Renal cortical epithelial cell (primary cell): Measurements from ENCODE around the gene LRRTM2. TPM values are rescaled to one million over a fixed set of nuclear protein-coding genes. Genes with fewer than 3 reads are reported as not detected.
A peak's percentile ranks its signal among the peaks of the same experiment; 100 is the strongest.

ENCODE experiments used
- DNase-seq: peaks from one replicate; pipeline ENCODE4 v3.0.0-alpha.2; 2011; ENCODE audit warnings: low read depth
- total RNA-seq: library from RNA; depleted of rRNA; stranded (reverse); fragments of >200 nt; gene quantifications from 2 replicates; pipeline ENCODE4 v1.2.3, GENCODE V29; 2014

The LRRTM2 gene, protein sequence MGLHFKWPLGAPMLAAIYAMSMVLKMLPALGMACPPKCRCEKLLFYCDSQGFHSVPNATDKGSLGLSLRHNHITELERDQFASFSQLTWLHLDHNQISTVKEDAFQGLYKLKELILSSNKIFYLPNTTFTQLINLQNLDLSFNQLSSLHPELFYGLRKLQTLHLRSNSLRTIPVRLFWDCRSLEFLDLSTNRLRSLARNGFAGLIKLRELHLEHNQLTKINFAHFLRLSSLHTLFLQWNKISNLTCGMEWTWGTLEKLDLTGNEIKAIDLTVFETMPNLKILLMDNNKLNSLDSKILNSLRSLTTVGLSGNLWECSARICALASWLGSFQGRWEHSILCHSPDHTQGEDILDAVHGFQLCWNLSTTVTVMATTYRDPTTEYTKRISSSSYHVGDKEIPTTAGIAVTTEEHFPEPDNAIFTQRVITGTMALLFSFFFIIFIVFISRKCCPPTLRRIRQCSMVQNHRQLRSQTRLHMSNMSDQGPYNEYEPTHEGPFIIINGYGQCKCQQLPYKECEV
- 0.10 TPM in 1 of 2 replicates, not detected in the other for total RNA-seq

- DNase-seq = peak; percentile 38
Observed at GRCh38 chr5:138874771-138875551, at the start of gene LRRTM2. TSS of gene LRRTM2 (minus strand) at chr5:138875335. CDS start at chr5:138874911, 424 bp downstream.

DNA sequence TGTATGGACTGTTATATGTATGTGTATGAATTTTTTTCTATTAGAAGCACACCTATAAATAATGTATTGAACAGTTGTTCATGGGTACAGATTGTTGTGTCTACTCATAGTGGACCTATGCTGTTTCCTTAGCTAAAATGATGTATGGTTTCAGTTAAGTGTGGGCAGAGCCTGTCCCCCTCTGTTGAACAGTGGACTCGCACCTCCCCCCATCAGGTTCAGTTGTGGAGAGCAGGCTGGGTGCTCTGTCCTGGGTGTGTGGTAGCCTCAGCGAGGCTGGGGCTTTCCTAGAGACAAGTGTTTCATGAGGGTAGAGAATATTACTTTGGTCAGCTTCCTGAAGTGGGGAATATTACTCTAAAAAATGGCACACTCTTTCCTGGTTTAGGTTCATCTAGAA lies 47.4 kb upstream of the LRRTM2 start:
- DNase-seq = no peak

GRCh38 chr5:138921362-138921761 lies 46.2 kb upstream of the LRRTM2 start:
- peak; percentile 15 for DNase-seq

DNA sequence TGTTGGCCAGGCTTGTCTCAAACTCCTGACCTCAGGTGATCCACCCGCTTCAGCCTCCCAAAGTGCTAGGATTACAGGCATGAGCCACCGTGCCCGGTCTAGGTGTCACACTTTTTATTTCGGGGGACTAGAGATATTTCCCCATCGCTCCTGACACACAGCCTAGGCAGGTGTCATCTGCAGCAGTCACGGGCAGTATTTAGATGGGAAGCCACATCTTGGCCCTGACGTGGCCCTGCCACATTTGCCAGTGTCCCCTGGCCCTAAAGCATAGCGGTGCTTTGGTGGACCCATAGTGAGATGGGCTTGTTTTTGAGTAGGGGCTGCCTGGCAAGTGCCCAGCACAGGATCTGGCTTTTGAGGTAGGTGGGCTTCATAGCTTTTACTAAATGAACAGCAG lies 45.0 kb upstream of the LRRTM2 start:
- DNase-seq = no peak

- DNase-seq = no peak
Observed at GRCh38 chr5:138918686-138919085, 43.6 kb upstream of the LRRTM2 start.

GRCh38 chr5:138914338-138914737 lies 39.2 kb upstream of the LRRTM2 start:
- no peak for DNase-seq

- no peak for DNase-seq
Observed at GRCh38 chr5:138913773-138914172, 38.6 kb upstream of the LRRTM2 start.

DNA sequence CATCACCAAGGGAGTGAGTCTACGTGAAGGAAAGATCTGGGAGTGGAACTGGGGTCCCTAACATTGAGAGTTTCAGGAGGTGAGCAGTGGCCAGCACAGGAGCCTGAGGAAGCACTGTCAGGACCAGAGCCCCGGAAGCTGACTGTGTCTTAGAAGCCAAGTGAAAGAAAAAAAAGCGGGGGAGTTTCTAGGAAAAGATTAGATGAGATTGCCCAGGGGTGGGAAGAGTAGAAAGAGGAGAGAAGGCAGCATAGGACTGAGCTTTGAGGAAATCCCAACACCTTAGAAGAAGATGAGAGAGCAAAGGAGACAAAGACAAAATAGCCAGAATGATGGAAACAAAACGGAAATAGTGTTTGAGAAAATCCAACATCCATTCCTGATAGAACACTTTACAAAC lies 37.0 kb upstream of the LRRTM2 start:
- no peak for DNase-seq

DNA sequence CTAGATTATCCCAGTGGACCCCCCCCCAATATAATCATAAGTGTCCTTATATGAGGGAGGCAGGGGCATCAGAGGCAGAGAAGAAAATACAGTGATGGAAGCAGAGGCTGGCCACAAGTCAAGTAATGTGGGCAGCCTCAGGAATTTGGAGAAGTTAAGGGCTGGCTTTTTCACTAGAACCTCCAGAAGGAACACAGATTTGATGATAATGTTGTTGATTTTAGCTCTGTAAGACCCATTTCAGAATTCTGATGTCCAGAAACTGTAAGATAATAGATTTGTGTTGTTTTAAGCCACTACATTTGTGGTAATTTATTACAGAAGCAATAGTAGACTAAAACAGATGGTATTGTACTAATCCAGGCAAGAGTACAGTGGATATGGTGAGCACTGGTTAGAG lies 36.3 kb upstream of the LRRTM2 start:
- DNase-seq = no peak

DNA sequence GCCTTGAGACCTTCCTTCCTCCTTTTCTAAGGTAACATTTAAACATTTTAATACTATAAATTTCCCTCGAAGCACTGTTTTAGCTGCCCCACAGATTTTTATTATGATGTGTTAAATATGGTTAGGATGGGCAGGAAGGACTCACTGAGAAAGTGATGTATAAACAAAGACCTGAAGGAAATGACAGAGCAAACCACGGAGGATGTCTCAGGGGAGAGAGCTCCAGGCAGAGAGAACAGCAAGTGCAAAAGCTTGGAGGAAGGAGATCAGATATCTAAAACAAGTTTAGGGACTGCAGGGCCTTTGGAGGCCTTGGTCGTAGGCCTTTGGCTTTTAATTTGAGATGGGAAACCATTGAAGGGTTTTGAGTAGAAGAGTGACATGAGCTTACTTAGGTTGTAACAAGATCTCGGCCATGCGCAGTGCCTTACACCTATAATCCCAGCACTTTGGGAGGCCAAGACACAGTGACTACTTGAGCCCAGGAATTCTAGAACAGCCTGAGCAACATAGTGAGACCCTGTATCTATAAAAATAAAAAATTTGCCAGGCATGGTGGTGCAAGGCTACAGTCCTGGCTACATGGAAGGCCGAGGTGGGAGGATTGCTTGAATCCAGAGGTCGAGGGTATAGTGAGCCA lies 35.5 kb upstream of the LRRTM2 start:
- DNase-seq = no peak

DNA sequence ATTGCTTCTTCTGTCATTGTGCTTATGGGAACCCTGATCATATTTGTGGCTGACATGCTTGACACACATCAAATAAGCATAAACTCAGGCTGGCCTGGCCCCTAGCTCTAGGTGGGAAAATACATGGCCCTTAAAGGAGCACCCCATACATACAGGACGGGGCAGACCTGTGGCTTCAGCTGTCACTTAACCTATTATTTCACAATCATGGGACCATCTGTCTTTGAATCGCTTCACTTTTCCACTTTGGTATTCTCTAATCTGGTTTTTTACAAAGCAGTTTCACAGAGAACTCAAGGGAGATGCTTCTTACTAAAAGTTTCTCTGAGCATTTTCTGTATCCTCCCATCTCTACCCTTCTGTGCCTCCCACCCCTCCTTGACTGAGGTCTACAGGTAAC lies 34.6 kb upstream of the LRRTM2 start:
- no peak for DNase-seq

GRCh38 chr5:138905541-138905940 lies 30.4 kb upstream of the LRRTM2 start:
- peak; percentile 85 for DNase-seq

- peak; percentile 28 for DNase-seq
Observed at GRCh38 chr5:138903130-138903775, 28.1 kb upstream of the LRRTM2 start.

- DNase-seq = peak; percentile 23
Observed at GRCh38 chr5:138901716-138902115, 26.6 kb upstream of the LRRTM2 start.

DNA sequence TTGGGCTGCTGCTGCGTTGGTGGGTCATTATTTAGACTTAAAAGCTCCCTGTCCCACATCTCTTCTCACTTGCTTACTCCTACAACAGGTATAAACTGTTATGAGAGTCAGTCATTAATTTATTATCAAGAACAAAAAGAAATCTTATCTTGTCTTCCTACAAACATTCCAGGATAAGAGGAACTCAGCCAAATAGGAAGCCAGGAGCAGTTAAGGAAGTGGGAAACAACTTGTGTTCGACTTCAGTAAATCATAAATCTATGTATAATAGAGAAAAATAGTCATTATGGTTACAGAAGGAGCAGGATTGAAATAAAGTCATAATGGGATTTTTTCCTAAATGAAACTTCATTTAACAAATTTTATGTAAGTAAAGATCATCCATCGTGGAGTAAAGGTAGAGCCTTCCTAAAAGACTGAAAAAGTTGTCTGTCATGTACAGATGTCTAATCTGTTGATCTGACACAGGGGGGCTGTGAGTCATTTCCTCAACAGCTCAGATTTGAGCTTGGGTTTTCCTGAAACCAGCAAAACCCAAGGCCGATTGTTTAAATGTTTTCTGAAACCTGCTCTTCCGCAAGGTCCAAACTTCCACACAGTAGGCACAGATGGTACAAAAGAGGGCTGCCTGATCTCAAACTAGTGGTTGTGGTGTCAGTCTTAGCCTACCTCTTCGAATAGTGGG lies 25.3 kb upstream of the LRRTM2 start:
- DNase-seq = peak; percentile 41

- no peak for DNase-seq
Observed at GRCh38 chr5:138898742-138899141, 23.6 kb upstream of the LRRTM2 start.

DNA sequence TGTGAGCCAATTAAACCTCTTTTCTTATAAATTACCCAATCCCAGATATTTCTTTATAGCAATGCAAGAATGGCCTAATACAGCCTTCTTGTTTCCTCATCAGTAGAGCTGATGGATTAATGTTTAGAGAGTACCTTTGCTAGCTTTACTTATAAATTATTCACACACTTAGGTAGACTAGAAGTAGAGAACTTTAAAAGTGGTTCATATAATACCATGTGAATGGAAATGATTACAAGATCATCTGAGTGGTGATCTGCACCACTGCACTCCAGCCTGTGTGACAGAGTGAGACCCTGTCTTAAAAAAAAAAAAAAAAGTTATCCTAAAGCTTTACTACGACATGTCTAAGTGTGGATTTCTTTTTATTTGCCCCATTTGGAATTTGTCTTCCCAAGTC lies 23.2 kb upstream of the LRRTM2 start:
- peak; percentile 42 for DNase-seq

- no peak for DNase-seq
Observed at GRCh38 chr5:138895918-138896317, 20.8 kb upstream of the LRRTM2 start.

DNA sequence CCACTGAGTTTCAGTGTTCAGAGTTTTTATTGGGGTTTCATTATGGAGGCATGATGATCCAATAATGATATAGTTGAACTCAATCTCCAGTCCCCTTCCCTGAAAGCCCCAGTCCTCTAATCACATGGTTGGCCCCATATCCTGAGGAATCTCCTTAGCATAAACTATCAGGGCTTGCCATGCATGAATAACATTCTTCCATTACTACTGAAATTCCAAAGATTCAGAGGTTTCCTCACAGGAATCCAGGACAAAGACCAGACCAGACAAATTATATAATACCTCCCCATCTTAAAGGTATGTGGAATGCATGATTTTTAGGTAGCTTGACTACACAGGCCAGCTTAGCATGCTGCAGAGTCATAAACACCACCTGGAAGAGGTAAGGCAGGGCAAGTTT lies 15.5 kb upstream of the LRRTM2 start:
- DNase-seq = peak; percentile 52

GRCh38 chr5:138889994-138890393 lies 14.9 kb upstream of the LRRTM2 start:
- DNase-seq = no peak

- DNase-seq = no peak
Observed at GRCh38 chr5:138884554-138884953, 9.4 kb upstream of the LRRTM2 start.
